Ramos (cell line): ENCODE measurements around the gene NELL1.

Experiments used
- in situ Hi-C: fragments of 300-500 bp; cut with MboI; formaldehyde crosslinking; loops from one replicate; pipeline ENCODE4 v1.14.3; 2022; ENCODE audit warnings: low sequenced_read_pairs; ENCODE audit not compliant: unreplicated experiment

Gene NELL1

DNA sequence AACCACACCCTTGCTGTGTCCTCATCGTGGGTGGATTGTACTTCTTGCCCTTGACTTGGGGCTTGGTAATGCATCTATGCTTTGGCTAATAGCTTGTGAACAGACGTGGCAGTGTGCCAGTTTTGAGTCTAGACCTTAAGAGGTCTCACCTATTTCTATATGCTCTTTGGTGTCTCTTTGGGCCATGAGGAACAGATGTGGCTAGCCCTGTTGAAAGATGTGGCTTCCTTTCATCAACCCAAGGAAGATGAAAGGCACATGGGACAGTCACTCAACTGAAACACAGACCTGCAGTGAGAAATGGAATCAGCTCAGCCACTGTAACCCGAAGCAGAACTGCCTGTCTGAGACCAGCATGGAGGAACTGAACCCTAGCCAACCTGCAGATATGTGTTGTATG lies 7.9 kb upstream of the NELL1 start:
- in situ Hi-C loops = loop anchor here (25.0 kb wide), 1 partner anchor 1476 kb away; no protein-coding TSS in a partner anchor

DNA sequence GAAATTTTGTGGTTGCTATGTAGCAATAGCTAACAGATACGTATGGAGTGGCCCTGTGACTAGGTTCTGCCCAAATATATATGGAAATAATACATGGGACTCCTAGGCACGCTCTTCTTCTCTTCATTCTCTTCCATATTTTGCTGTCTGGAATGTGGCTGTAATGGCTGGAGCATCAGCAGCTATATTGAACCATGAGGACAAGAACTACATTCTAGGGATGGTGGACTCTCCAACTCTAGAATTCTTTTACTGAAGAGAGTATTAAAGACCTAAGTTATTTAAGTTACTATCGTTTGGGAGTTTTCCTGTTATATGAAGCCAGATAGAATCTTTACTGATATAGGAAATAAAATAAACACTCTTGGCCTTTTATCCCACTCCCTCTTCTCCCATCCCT lies 7.5 kb upstream of the NELL1 start:
- in situ Hi-C loops = loop anchor here (25.0 kb wide), 1 partner anchor 1475 kb away; no protein-coding TSS in a partner anchor

DNA sequence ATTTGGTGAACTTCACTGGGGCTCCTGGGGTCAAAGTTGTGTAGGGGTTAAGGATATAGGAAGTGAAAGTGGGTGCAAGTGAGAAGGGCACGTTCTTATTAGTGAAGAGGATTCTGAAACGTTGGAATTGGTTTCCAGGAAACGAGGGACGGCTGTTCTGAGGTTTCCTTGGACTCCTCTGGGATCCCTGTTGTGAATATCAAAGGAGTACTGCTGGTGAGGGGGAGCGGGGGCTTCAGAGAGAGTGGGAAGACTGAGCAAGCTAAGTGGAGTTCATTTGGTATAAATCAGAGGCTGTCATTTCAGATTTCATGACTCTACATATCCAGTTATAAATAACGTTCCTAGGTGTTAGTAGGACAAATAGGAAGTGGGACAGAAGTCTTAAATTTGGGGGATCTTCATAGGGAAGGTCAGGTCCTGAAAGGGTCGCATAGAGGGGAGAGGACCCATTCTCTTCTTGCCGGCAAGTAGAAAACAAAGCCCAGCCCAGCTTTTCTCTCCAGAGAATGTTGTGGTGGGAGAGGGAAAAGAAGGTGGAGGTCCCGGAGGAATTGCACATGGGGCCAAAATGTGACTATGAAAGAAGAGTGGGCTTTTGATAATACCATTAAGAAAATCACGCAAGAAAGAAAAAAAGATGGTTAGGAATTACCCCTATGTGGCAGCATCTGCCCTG lies 1.1 kb upstream of the NELL1 start:
- in situ Hi-C loops = loop anchor here (25.0 kb wide), 1 partner anchor 1469 kb away; no protein-coding TSS in a partner anchor

DNA sequence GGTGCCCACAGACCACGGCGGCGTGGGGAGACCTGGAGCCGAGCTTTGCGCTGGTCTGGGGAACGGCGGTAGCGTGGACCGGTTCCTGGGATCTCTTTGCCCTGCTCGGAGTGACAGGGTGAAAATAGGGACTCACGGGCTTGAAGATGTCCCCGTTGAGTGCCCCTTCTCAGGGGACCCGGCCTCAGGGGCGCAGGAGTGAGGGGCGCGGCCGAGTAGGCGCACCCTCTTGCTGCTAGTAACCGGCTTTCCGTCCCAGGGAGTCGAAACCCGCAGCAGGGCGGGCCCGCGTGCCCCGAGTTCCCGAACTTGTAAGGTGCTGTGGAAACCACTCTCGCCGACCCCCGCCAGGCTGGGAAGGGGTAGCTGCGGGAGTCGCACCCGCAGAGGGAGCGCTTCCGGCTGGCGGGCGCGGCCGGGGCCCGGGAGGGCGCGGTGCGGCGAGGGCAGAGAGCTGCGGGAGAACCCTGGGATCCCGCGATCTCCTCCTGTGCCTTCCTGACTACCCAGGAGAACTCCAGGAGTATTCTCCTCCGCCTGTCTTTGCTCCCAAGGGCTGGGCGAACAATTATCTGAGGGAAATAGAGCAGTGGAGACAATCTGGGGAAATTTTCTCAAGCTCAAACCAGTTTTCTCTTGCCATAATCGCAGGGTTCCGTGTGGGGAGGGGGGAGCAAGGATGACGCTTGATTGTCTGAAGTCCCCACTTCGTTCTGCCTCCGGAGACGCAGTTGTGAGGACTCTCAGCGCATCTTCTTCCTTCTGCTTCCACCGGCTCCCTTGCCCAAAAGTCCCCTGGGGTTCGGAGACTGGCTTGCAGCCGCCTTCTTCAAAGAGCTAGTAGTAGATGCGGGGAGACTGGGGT lies 666 bp downstream of the NELL1 start:
- in situ Hi-C loops = loop anchor here (25.0 kb wide), 1 partner anchor 1467 kb away; no protein-coding TSS in a partner anchor

DNA sequence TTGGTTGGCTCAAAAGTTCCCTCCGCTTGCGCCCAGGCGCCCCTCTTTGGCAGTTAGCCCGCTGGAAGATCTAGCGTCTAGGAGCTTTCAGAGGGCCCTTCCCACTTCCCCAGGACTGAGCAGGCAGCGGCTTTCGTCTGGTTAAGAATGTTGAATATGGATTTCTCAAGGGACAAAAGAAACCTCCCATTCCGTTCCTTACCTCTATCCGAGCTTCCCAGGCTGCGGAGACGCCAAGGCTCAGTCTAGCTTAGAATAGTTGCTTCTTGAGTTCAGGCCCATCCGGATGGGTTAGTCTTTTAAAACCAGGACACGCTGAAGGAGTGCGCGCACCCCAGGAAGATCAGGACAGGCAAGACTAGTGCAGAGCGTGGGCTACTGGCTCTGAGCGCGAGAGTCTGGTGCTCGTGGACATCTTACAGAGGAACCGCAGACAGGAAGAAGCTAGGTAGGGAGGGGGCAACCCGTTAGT lies 1.6 kb downstream of the NELL1 start:
- in situ Hi-C loops = loop anchor here (25.0 kb wide), 1 partner anchor 1466 kb away; no protein-coding TSS in a partner anchor

DNA sequence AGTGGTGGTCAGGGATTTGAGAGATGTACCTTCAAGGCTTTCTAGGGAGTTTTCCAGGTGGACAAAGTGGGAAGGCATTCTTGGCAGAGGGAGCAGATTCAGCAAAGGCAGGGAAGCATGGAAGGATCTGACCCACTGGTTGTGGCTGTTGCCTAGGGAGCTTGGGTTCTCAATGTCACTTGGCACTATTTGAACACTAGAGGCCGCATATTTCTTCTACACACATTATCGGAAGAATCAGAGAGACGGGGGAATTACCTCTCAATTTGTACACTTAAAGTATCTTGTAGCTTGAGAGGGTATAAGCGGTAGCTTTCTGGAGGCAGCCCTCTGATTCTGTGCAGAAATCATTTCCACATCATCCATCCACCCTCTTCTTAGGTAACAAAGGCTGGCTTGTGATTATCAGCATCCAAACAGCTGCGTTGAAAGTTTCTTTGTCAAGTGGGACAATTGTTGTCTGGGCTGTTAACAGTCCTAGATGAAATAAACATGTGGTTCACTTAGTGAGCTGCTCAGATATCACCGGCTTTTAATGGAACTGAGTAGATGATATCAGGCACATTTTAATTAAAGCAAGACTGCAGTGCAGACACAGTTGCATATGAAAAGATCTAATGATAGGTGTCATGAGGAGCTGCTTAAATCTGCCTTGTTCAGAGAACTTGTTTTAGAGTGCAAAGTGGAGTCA lies 2.6 kb downstream of the NELL1 start:
- in situ Hi-C loops = loop anchor here (25.0 kb wide), 1 partner anchor 1465 kb away; no protein-coding TSS in a partner anchor

DNA sequence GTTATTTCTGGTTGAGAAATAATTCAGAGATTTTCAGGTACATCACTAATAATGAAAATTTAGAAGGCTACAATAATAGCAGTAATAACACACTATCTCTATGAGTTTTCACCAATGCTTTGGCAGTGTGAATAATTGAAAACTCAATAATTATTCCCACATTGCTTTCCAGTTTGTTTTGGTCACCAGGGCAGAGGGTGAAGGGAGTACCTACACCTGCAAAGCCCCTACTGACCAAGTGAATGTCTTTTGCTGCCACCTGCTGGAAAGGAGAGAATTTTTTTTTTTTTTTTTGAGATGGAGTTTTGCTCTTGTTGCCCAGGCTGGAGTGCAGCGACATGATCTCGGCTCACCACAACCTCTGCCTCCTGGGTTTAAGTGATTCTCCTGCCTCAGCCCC lies 3.2 kb downstream of the NELL1 start:
- in situ Hi-C loops = loop anchor here (25.0 kb wide), 1 partner anchor 1465 kb away; no protein-coding TSS in a partner anchor

DNA sequence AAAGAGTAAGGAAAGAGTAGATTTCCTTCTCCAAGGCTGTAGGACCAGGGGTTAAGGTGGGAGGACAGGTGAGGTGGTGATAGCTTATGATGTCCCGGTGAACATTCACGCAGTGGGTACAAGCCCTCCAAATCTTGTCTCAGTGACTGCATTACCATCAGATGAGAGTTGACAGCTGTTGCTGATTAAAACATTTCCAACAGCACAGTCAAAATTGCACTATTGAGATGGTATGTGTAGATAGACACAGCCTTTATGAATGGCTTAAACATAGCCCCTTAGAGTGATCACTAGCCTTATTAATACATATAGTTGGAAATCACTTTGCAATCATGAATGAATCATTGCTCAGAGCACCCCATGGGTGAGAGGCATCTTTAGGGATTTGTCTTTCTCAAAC lies 7.3 kb downstream of the NELL1 start:
- in situ Hi-C loops = no loop called here

DNA sequence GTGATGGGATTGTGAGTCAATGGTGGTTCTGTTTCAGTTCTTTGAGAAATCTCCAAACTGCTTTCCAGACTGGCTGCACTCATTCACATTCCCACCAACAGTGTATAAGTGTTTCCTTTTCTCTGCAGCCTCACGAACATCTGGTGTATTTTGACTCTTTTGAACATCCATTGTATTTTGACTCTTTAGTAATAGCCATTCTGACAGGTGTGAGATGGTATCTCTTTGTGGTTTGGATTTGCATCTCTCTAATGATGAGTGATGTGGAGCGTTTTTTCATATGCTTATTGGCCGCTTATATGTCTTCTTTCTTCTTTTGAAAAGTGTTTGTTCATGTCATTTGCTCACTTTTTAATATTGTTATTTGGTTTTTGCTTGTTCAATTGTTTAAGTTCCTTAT lies 19.4 kb downstream of the NELL1 start:
- in situ Hi-C loops = no loop called here

DNA sequence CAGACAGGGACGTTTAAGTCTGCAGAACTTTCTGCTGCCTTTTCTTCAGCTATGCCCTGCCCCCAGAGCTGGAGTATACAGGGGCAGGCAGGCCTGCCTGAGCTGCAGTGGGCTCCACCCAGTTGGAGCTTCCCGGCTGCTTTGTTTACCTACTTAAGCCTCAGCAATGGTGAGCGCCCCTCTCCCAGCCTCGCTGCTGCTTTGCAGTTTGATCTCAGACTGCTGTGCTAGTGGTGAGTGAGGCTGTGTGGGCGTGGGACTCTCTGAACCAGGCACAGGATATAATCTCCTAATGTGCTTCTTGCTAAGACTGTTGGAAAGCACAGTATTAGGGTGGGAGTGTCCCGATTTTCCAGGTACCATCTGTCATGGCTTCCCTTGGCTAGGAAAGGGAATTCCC lies 38.5 kb downstream of the NELL1 start:
- in situ Hi-C loops = no loop called here

DNA sequence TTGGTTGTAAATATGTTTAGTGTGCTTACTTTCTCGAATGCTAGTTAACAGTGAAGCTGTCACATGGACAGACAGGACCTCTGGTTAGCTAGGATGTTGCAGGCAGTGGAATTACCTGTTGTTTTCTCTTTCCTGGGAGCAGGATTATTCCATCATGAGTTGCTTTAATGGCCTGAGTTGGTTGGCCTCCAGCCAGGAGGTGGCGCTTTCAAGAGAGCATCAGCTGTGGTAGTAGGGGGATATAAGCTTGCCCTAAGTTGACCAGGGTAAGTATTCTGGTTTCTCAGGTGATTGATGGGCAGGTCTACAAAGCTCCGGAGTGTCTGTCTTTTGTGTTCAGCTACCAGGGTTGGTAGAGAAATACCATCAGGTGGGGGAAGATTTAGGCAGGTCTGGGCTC lies 43.5 kb downstream of the NELL1 start:
- in situ Hi-C loops = no loop called here

DNA sequence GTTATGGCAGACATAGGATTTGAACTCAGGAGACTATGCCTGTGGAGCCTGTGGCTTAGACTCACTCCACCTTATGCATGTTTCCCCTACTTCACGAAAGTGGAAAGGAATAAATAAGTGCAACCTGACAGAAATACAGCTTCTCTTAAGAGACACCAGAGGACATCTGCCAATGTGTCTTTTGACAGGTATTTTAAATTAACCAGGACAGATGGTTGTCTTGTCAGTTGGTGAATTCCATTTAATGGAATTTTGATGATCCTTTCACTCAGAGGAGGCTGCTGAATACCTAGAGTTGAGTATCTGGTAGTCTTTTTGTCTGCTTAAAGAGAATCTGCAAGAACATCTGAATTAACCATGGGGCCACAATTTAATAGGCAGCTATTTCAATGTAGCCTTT lies 46.1 kb downstream of the NELL1 start:
- in situ Hi-C loops = no loop called here

DNA sequence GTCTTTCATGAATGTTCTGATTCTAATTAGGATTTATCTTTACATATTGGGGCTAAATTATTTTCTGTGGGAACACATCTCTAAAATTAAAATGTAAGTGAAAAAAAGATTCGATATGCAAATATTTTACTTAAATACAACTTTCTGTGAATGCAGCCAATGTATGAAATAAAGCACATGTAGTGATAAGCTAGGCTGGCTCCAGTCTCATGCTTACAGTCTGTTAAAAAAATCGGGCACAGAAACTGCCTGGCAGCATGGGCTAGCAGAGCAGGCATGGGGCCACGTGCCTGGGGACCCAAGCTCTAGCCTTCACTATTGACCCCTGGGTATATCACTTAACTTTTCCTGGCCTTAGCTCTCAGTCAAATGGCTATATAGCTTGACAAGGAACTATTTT lies 46.5 kb downstream of the NELL1 start:
- in situ Hi-C loops = no loop called here

DNA sequence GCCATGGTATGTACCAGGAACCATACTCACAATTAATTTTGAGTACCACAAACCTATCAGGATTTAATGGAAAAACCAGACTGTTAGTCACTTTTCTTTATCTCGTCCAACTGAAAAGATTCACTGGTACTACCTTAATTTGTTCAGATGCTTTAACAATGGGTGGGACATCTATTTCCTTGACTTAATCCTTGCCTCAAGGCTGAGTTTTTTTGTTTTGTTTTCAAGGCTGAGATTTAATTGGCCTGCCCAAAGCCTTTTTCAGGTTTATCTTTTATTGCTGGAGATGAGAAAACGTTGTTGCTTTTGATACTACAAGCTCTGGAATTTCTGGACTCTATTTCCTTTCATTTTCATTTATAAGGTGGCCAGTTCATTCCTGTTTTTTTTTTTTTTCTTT lies 50.4 kb downstream of the NELL1 start:
- in situ Hi-C loops = no loop called here

DNA sequence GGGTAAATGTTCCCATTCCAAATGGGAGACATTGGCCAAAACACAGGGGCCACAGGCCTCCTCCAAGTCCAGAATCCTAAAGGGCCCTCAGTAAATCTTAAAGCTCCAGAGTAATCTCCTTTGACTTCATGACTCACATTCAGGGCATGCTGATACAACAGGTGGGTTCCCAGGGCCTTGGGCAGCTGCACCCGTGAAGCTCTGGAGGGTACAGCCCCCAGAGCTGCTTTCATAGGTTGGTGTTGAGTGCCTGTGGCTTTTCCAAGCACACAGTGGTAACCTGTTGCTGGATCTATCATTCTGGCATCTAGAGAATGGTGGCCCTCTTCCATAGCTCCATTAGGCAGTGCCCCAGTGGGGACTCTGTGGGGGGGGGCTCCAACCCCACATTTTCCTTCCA lies 54.0 kb downstream of the NELL1 start:
- in situ Hi-C loops = no loop called here

DNA sequence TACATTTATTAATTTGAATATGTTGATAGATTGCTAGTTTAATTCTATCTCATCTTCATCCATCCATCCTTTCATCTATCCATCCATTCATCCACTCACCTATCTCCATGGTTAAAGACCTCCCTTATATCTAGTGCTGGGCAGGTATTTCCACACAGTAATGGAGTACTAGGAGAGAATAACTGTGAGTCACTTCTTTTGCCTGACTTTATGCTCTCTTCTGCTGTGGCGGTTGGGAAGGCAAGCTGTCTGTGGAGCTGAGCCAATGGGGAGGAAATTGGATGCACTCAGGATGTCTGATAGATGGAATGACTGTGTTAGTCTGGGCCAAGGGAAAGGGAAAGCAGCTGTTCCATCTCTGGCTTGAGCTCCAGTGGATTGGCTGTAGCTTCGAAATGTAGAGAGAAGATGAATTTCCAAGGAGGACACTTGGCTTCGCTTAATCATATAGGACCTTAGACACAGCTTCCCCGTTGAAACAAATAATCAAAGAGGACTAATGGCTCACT lies 60.3 kb downstream of the NELL1 start:
- in situ Hi-C loops = no loop called here

DNA sequence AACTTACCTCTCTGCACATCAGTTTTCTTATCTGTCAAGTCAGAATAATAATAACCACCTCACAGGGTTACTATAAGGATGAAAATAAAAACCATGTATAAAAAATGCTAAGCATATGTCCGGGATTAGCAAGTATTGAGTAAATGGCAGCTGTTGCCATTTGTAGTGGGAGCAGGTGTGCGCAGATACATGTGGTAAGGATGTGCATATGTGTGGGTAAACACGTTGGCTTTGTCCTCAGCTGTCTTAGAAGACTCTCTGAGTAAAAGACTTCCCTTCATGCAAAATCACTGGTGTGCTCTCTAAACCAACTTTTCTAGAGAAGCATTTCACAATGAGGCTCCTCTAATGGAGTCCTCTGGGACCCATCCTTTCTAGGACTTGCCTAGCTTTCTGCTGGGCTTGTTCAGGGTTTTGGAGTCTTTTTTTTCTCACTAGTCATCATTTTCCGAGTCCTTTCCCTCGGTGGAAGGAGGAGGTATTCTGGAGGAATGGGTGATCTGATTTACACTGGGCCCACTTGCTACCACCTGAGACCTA lies 62.4 kb downstream of the NELL1 start:
- in situ Hi-C loops = no loop called here

DNA sequence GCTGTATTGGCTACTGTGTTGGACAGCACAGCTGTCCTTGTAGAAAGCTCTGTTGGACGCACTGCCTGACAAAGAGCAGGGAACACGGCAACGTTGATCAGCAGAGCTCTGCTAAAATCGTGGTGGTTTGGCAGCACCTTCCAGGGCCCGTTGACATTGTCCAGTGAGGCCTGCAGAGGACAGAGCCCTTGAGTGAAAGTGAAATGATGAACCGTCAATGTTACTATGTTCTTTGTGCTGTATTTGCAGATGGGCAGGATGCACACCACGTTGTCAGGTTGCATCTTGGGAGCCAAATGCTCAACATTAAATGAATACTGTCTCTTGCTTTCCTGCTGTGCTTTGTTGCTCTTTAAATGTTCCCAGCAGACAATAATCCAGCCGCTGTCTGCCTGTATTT lies 69.7 kb downstream of the NELL1 start:
- in situ Hi-C loops = no loop called here

DNA sequence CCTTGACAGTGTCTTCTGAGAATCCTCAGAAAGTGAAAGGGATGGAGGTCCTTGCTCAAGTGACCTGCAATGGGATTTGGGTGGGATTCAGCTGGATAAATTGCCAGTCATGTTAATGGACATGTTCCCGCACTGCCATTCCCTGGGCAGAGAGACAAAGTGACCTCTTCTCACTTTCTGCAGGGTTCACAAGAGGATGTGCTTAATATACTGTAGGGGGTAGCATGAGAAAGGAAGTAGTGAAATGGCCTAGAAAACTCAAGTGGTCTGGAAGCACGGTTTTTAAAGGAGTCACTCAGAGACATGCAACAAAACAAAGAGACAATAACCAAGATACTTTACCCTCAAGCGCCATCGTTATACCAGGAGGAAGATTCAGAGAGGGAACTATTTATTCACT lies 70.2 kb downstream of the NELL1 start:
- in situ Hi-C loops = no loop called here

DNA sequence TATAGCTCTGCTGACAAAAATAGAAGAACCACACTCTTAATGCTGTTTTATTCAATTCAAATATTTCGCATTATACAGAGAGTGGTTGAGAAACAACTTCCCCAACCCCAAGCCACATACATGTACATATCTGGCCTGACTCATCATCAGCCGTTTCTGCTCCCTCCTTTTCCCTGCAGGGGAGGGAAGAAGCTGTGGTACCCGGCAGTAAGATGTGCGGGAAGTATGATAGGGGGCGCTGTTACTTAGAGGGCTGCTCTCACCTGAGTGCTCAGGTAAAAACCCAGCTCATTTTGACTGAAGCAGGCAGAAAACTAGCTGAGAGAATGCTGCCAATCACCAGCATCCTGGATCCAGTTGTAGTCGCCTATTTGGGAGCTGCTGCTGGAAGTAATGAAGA lies 85.5 kb downstream of the NELL1 start:
- in situ Hi-C loops = no loop called here
